Activated naive CD4-positive, alpha-beta T cell treated with anti-CD3 and anti-CD28 coated beads, Interleukin-2, amount 50 U/mL, for 72 hours (primary cell): Measurements from ENCODE around the gene SRP19. TPM values are rescaled to one million over a fixed set of nuclear protein-coding genes. Genes with fewer than 3 reads are reported as not detected.
A peak's percentile ranks its signal among the peaks of the same experiment; 100 is the strongest.
"Not testable (repeated sequence)": the region's sequence is repeated elsewhere in the genome, so short reads cannot be mapped to it uniquely, and the experiment has no call there.

ENCODE experiments used
- ATAC-seq, 2 donors: fragments of 150-1000 bp; cut with Tn5 transposase; 2 replicates each; pipeline ENCODE4 v1.10.0; 2021; ENCODE audit warnings: mild to moderate bottlenecking in 2 of 2, moderate library complexity in 2 of 2
- DNase-seq, 2 donors: peaks; one replicate each; pipeline ENCODE4 v3.0.0; 2021 to 2022; ENCODE audit warnings: low spot score in 2 of 2
- H3K27ac Mint-ChIP-seq, 2 donors: one replicate each; pipeline ENCODE4 v1.8.0; 2022; ENCODE audit warnings: mild to moderate bottlenecking in 2 of 2, mixed read lengths in 2 of 2
- H3K36me3 Mint-ChIP-seq, 2 donors: one replicate each; pipeline ENCODE4 v1.8.0; 2022; ENCODE audit warnings: mixed read lengths in 2 of 2
- H3K9me3 Mint-ChIP-seq, 2 donors: one replicate each; pipeline ENCODE4 v1.8.0; 2022; ENCODE audit warnings: mixed read lengths in 2 of 2
- total RNA-seq, 2 donors: library from RNA; stranded (reverse); gene quantifications; one replicate each; pipeline ENCODE4 v1.2.3, GENCODE V29; 2022

Gene SRP19
- total RNA-seq, 2 donors from 2014 or later: 40.7 to 74.6 TPM

GRCh38 chr5:112861638-112861985 is 525 bp downstream of the SRP19 start:
- DNase-seq (no peak), ATAC-seq (no peak)
- Mint-ChIP-seq H3K36me3 (peaks cover 25 to 28% of the 10 kb centered on the region in 2 donors), H3K9me3 (peaks cover 0 to 2% of the 10 kb centered on the region in 2 donors), H3K27ac (peak overlapping the region; percentile 96 to 99)

DNA sequence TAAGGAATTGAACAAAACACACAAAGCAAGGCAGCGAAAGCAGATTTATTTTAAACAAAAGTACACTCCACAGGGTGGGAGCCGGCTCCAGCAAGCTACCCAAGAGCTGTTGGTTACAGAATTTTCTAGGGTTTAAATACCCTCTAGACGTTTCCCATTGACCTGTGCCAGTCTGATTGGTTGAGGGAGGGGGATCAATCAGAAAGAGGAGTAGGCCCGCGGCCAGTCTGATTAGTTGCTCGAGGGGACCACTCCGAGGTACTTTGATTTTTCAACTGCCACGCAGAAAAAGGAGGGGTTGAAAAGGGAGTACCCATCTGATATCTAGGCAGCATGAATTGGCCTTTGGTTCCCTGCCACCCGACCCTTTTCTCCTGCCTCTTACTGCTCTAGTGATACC is 998 bp downstream of the SRP19 start:
- peaks cover 0 to 2% of the 10 kb centered on the region in 2 donors for H3K9me3 Mint-ChIP-seq
- H3K36me3 Mint-ChIP-seq: peaks cover 25 to 29% of the 10 kb centered on the region in 2 donors
- ATAC-seq (no peak), DNase-seq (no peak)
- H3K27ac Mint-ChIP-seq: peak overlapping the region; percentile 96 to 99

DNA sequence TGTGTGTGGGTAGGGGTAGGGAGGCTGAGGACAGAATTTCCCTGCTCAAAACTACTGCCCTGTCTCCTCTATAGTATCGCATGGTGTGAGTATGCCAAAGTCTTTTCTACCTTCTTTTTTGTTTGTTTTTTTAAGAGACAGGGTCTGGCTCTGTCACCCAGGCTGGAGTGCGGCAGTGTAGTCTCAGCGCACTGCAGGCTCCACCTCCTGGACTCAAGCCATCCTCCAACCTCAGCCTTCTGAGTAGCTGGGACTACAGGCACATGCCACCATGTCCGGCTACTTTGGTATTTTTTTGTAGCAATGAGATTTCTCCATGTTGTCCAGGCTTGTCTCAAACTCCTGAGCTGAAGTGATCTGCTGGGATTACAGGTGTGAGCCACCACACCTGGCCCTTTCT is 2.5 kb downstream of the SRP19 start:
- H3K27ac Mint-ChIP-seq: peak overlapping the region; percentile 44 to 79
- H3K9me3 Mint-ChIP-seq: peaks cover 0 to 2% of the 10 kb centered on the region in 2 donors
- DNase-seq (no peak), ATAC-seq (no peak)
- H3K36me3 Mint-ChIP-seq: peaks cover 25 to 41% of the 10 kb centered on the region in 2 donors

DNA sequence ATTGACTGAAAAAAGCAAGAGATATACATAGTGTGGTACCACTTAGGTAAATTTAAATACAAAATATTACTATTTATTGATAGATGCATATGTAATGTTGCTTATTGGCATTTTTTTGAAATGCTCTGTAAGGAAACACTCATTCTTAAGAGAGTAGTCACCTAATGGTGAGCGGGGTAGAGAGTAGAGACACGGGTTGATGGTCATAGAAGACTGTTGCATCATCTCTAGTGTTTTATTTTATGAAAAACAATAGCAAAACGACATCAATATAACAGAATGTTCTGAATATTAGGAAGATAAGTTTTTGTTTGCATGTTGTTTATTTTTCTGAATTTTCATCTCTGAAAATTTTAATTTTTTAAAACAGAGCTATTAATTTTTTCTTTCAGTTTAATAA is 4.0 kb downstream of the SRP19 start:
- H3K9me3 Mint-ChIP-seq: no peaks in the 10 kb centered on the region
- DNase-seq (no peak), ATAC-seq (no peak)
- peaks cover 25 to 48% of the 10 kb centered on the region in 2 donors for H3K36me3 Mint-ChIP-seq
- H3K27ac Mint-ChIP-seq: no peak overlapping the region

GRCh38 chr5:112866739-112867138 is 5.7 kb downstream of the SRP19 start:
- ATAC-seq (peak in 1 of 2 donors; percentile 71), DNase-seq (no peak)
- H3K36me3 Mint-ChIP-seq: peaks cover 12 to 44% of the 10 kb centered on the region in 2 donors

DNA sequence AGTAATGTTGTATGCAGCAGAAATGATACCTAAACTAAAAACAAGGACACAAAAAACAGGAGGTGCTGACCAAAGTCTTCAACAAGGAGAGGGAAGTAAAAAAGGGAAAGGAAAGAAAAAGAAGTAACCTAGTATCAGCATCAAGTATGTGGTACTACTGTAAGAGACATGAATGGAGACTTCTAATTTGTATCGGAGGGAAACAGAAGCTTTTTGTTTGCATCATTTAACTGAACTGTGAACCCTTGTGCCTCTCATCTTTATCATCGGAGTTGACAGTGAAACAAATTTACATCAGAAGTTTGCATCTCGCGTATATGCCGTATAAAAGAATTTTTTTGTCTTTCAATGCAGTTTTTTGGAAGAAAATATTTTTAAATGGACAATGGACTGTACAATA is 6.3 kb downstream of the SRP19 start:
- ATAC-seq: no peak
- Mint-ChIP-seq H3K36me3 (peaks cover 8 to 39% of the 10 kb centered on the region in 2 donors), H3K9me3 (no peaks in the 10 kb centered on the region)

More at GRCh38 chr5:112866739-112867138, 5.7 kb downstream of the SRP19 start:
- peak overlapping the region; percentile 16 to 94 for H3K27ac Mint-ChIP-seq
- H3K9me3 Mint-ChIP-seq: no peaks in the 10 kb centered on the region

DNA sequence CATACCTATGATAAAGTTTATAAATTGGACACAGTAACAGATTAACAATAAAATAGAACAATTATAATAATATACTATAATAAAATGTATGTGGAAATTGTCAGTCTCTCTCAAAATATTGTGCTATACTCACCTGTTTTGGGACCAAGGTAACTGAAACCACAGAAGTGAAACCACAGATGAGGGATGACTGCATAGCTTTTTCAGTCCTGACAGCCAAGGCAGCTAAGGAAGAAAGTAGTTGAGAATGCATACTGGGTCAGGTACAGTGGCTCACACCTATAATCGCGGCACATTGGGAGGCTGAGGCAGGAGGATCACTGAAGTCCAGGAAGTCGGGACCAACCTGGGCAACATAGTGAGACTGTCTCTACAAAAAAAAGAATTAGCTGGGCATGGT is 8.9 kb downstream of the SRP19 start:
- Mint-ChIP-seq H3K27ac (peak overlapping the region in 1 of 2 donors; percentile 85), H3K36me3 (peaks cover 0 to 31% of the 10 kb centered on the region in 2 donors), H3K9me3 (no peaks in the 10 kb centered on the region)
- peak; percentile 77 to 81 for ATAC-seq
- DNase-seq: peak in 1 of 2 donors; percentile 27

More for the DNA sequence above, 6.3 kb downstream of the SRP19 start:
- peak overlapping the region; percentile 16 to 80 for H3K27ac Mint-ChIP-seq
- DNase-seq: no peak

DNA sequence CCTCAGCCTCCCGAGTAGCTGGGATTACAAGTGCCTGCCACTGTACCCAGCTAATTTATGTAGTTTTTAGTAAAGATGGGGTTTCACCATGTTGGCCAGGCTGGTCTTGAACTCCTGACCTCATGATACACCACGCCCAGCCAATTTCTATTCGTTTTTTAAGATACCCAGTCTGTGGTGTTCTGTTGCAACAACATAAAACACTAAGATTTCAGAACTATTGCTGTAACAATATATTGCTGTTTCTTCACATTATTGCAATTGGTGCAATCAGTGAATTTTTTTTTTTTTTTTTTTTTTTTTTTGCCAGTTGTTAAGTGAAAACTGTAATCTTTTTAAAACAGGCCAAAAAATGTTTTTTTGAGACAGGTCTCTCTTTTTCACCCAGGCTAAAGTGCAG is 9.9 kb downstream of the SRP19 start:
- H3K27ac Mint-ChIP-seq: peak overlapping the region in 1 of 2 donors; percentile 72
- peaks cover 0 to 31% of the 10 kb centered on the region in 2 donors for H3K36me3 Mint-ChIP-seq
- H3K9me3 Mint-ChIP-seq: no peaks in the 10 kb centered on the region
- ATAC-seq (no peak), DNase-seq (no peak)

DNA sequence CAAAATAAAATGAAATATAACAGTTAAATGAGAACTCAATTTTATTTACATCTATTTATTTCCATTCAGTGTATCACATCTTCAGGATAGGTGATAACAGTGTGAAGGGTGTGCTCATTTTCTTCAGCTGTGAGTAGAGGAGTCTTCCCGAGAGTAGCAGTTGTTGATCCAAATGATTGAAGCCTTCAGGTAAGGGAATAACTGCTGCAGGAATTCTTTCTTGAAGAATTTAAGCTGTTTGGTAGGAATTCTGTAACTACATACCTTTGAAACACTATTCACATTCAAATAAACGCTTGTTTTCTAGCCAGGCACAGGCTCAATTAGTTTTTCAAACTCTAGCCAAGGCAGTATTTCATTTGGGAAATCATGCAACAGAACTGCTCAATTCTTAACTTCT is 15.3 kb downstream of the SRP19 start:
- H3K36me3 Mint-ChIP-seq: peaks cover 6 to 15% of the 10 kb centered on the region in 2 donors
- no peak overlapping the region for H3K27ac Mint-ChIP-seq
- DNase-seq (no peak), ATAC-seq (no peak)
- H3K9me3 Mint-ChIP-seq: no peaks in the 10 kb centered on the region

DNA sequence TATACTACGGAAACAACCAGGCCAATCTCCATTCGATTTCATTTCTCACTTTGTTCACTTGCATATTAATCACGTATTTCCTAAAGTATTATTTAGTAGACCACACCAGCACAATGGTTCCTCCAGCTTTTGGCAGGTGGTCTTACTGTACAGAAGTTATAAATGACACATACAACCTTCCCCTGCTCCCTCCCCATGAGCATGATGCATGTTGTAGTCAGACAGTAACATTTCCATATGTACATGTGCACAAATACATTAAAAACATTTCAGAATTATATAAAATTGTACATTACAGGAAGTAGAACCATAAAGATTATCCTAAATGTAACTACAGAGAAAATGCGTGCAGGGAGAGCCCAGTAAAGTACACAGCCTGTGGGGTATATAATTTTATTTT is 17.0 kb downstream of the SRP19 start:
- ATAC-seq: no peak
- H3K36me3 Mint-ChIP-seq: peaks cover 6 to 15% of the 10 kb centered on the region in 2 donors
- peak overlapping the region; percentile 58 to 87 for H3K27ac Mint-ChIP-seq

DNA sequence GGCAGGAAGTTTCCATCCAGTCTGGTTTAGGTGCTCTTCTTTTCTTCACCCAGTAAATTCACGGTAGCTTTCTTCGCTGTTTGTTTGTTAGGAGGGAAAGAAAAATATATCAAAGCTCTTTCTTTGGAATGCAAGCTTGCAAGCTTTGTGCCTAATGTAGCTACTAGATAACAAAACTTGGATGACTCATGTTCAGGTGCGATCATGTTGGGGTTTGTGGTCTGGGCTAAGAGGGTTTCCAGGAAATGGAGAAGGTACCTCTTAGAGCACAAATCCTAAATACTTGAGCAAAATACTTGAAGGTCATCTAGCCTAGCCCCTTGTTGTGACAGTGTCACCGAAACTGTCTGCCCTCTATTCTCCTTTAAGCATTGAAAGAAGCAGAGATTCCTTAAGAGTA is 17.7 kb downstream of the SRP19 start:
- ATAC-seq: peak; percentile 95 to 97

More for the DNA sequence above, 17.0 kb downstream of the SRP19 start:
- no peaks in the 10 kb centered on the region for H3K9me3 Mint-ChIP-seq
- no peak for DNase-seq

DNA sequence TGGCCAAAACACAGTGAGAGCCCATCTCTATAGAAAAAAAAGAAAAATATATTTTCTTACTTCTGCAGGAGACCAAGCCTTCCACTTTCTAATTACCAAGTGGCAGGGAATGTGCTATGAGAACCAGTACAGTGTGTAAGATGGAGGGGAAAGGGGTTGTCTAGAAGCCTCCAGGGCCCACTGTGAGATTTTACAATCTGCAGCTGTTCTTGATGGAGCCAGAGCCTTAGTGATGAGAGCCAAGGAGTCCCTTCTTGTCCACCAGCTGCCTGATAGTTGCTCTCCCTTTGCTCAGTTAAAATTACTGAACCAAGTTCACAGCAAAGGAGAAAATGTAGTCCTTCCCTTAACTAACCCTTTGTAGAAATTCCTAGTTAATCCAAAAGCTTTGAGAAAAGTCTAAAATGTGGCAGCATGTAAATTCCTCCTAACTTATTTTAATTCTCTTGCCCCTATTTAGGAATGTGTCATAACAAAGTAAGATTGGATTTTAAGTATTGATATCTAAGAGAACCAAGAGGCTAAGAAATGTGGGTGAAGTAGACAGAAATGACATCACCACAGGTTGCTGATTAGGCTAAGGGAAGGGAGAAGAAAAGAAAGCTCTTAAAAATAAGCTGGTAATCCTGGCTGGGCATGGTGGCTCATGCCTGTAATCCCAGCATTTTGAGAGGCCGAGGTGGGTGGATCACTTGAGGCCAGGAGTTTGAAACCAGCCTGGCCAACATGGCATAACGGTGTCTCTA is 19.3 kb downstream of the SRP19 start:
- no peaks in the 10 kb centered on the region for H3K9me3 Mint-ChIP-seq
- H3K36me3 Mint-ChIP-seq: peaks cover 6 to 15% of the 10 kb centered on the region in 2 donors
- peak overlapping the region in 1 of 2 donors; percentile 68 for H3K27ac Mint-ChIP-seq
- ATAC-seq (no peak), DNase-seq (no peak)

More for the DNA sequence above, 17.7 kb downstream of the SRP19 start:
- DNase-seq: peak in 1 of 2 donors; percentile 42
- Mint-ChIP-seq H3K27ac (peak overlapping the region in 1 of 2 donors; percentile 93), H3K36me3 (peaks cover 6 to 10% of the 10 kb centered on the region in 2 donors), H3K9me3 (no peaks in the 10 kb centered on the region)

- no peak for DNase-seq
- Mint-ChIP-seq H3K36me3 (peaks cover 7 to 29% of the 10 kb centered on the region in 2 donors), H3K27ac (no peak overlapping the region), H3K9me3 (no peaks in the 10 kb centered on the region)
- no peak for ATAC-seq
Observed at GRCh38 chr5:112883192-112883591, 22.1 kb downstream of the SRP19 start.

DNA sequence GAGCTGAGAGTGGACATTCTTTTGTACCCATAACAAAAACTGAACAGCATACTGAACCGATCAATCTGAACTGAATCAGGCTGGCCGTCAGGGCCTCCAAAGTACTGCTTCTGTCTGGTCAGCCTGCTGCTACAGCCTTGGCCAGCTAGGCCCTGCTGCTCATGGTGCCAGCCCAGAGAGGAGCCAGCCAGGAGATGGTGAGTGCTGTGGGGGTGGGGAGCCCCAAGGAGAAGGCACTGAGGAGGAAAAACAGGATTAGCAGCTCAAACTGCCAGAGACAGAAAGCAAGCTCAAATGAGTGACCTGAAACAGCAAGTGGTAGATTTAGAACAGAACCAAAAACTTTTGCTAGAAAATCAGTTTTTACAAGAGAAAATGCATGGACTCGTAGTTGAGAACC is 23.9 kb downstream of the SRP19 start:
- peak overlapping the region; percentile 29 to 45 for H3K27ac Mint-ChIP-seq
- ATAC-seq (no peak), DNase-seq (no peak)
- H3K36me3 Mint-ChIP-seq: peaks cover 7 to 32% of the 10 kb centered on the region in 2 donors
- no peaks in the 10 kb centered on the region for H3K9me3 Mint-ChIP-seq

DNA sequence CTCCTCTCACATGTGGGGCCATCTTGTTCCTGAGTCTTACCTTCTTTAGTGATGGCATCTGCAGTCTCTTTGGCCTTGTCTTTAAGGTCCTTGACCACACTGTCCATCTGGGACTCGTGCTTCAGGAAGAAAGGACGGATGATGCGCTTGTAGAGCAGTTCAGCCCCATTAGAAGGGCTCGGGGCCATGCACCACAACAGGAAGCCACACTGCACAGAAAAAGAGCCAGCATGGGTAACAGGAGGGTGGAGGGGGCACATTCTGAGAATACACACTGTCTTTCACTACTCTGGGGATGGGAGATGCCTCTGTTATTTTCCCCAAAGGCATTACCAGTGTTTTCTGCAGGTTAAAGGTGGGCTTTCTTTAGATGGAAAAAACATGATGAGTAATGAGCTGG is 25.9 kb downstream of the SRP19 start:
- ATAC-seq (no peak), DNase-seq (no peak)
- Mint-ChIP-seq H3K36me3 (peaks cover 13 to 33% of the 10 kb centered on the region in 2 donors), H3K27ac (peak overlapping the region in 1 of 2 donors; percentile 62), H3K9me3 (no peaks in the 10 kb centered on the region)

DNA sequence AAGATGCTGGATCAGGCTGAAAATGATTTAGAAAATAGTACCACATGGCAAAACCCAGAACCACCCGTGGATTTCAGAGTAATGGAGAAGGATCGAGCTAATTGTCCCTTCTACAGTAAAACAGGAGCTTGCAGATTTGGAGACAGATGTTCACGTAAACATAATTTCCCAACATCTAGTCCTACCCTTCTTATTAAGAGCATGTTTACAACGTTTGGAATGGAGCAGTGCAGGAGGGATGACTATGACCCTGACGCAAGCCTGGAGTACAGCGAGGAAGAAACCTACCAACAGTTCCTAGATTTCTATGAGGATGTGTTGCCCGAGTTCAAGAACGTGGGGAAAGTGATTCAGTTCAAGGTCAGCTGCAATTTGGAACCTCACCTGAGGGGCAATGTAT is 31.0 kb downstream of the SRP19 start:
- not testable (repeated sequence) for H3K27ac Mint-ChIP-seq, H3K9me3 Mint-ChIP-seq, DNase-seq, ATAC-seq
- H3K36me3 Mint-ChIP-seq: peaks cover 15 to 30% of the 10 kb centered on the region in 2 donors

- DNase-seq (no peak), ATAC-seq (no peak)
- Mint-ChIP-seq H3K36me3 (peaks cover 15 to 27% of the 10 kb centered on the region in 2 donors), H3K27ac (peak overlapping the region in 1 of 2 donors; percentile 62), H3K9me3 (no peaks in the 10 kb centered on the region)
Observed at GRCh38 chr5:112892776-112893175, 31.7 kb downstream of the SRP19 start.

DNA sequence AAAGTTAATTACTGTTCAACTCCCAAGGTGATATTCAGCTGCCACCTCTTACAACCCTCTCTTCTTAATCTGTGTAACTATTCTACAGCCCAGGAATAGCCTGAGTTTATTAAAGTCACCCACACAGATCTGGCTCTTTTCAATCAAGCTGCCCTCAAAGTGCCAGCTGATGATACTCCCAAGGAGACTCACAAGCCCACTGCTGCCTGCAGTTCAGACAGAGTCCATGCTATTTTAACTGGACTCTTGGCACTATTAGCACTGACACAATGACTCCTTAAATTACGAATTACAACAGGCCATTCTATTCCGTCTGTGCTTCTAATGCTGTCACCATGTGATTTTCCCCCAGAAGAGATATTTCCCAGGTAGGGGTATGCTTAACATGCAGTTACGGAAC is 34.6 kb downstream of the SRP19 start:
- no peak for ATAC-seq
- no peak for DNase-seq
- H3K9me3 Mint-ChIP-seq: no peaks in the 10 kb centered on the region
- H3K36me3 Mint-ChIP-seq: peaks cover 15 to 21% of the 10 kb centered on the region in 2 donors
- peak overlapping the region in 1 of 2 donors; percentile 38 for H3K27ac Mint-ChIP-seq
